Measurements from ENCODE around the gene STK38L. TPM values are rescaled to one million over a fixed set of nuclear protein-coding genes. Genes with fewer than 3 reads are reported as not detected.

The STK38L gene
- total and polyA plus RNA-seq, 9 of the 15 experiments (the other 6 are each of a cell fraction or from before 2014, with no cell fraction given): 2.6 to 10.7 (median 6.9) TPM

DNA sequence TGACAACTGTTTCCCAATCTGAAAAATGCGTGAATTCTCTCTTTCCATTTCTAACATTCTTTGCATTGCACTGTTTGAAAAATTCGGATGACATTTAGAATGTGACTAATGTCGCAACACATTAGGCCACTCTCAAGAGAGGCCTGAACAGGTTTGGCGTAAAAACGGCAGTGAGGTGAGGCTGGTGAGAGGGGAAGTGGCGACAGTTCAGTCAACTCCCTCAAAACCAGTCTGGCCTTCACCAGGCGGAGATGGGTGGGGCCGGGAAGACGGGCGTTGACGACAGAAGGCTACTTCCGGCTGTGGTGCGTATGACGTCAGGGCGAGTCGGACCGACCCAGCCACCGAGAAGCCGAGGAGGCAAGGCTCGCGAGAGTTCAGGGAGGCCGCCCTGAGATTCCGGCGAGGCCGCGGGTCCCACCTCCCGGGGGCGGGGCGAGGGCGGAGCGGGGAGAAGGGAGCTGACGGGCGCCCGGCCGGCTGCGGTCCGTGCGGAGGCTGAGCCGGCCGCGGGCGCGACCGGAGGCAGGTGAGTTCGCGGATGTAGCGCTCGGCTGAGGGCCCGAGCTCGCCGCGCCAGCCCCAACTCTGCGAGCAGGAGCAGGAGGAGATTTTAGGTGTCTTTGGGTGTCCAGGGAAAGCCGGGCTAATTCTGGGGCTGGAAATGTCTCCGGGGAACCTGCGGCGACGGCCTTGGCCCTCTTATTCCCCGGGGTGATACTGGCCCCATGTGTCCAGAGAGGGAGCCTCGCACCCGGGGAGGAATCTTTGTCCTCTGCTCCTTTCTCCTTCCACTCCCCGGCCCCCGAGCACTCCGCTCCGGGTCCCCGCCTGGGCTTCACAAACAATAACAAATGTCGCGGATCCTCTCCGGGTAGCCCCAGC, at the start of gene STK38L (continued):
- TF ChIP-seq, protein P1, sequence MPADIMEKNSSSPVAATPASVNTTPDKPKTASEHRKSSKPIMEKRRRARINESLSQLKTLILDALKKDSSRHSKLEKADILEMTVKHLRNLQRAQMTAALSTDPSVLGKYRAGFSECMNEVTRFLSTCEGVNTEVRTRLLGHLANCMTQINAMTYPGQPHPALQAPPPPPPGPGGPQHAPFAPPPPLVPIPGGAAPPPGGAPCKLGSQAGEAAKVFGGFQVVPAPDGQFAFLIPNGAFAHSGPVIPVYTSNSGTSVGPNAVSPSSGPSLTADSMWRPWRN (IDR thresholded peaks at IDR 0.05; ENCODE audit: low read depth): no peak
- TF ChIP-seq, protein P2, sequence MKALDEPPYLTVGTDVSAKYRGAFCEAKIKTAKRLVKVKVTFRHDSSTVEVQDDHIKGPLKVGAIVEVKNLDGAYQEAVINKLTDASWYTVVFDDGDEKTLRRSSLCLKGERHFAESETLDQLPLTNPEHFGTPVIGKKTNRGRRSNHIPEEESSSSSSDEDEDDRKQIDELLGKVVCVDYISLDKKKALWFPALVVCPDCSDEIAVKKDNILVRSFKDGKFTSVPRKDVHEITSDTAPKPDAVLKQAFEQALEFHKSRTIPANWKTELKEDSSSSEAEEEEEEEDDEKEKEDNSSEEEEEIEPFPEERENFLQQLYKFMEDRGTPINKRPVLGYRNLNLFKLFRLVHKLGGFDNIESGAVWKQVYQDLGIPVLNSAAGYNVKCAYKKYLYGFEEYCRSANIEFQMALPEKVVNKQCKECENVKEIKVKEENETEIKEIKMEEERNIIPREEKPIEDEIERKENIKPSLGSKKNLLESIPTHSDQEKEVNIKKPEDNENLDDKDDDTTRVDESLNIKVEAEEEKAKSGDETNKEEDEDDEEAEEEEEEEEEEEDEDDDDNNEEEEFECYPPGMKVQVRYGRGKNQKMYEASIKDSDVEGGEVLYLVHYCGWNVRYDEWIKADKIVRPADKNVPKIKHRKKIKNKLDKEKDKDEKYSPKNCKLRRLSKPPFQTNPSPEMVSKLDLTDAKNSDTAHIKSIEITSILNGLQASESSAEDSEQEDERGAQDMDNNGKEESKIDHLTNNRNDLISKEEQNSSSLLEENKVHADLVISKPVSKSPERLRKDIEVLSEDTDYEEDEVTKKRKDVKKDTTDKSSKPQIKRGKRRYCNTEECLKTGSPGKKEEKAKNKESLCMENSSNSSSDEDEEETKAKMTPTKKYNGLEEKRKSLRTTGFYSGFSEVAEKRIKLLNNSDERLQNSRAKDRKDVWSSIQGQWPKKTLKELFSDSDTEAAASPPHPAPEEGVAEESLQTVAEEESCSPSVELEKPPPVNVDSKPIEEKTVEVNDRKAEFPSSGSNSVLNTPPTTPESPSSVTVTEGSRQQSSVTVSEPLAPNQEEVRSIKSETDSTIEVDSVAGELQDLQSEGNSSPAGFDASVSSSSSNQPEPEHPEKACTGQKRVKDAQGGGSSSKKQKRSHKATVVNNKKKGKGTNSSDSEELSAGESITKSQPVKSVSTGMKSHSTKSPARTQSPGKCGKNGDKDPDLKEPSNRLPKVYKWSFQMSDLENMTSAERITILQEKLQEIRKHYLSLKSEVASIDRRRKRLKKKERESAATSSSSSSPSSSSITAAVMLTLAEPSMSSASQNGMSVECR (CRISPR knock-in tag; IDR thresholded peaks at IDR 0.05): no peak
- TF ChIP-seq PCBP1 (IDR thresholded peaks at IDR 0.05; ENCODE audit: low read depth, low read length, poor library complexity, severe bottlenecking) (peak; percentile 44), CEBPG (CRISPR knock-in tag; IDR thresholded peaks at IDR 0.05) (peak; percentile 57; the same call in 1 of the 2 replicates), CEBPG (tag; conservative IDR thresholded peaks at IDR 0.05 in 1 of 2, IDR thresholded peaks at IDR 0.05 in 1 of 2) (peak; percentile 73 to 88), RHOXF2B (CRISPR knock-in tag; conservative IDR thresholded peaks at IDR 0.05) (0 out of 2 replicates have a peak, but pooled peaks have one; percentile 75), FOXM1 (IDR thresholded peaks at IDR 0.05; ENCODE audit: low read depth) (peak; percentile 21; the same call in 1 of the 2 replicates), FOXM1 (CRISPR knock-in tag; IDR thresholded peaks at IDR 0.05; ENCODE audit: low read depth) (no peak), EGR1 (conservative IDR thresholded peaks at IDR 0.05) (0 out of 2 replicates have a peak, but pooled peaks have one; percentile 18), ZFPM2 (CRISPR knock-in tag; IDR thresholded peaks at IDR 0.05) (no peak), YY1 (IDR thresholded peaks at IDR 0.05; ENCODE audit: borderline replicate concordance in 1 of 3, control insufficient read depth in 1 of 3, extremely low read depth in 1 of 3, insufficient read depth in 3 of 3, insufficient read length in 1 of 3, insufficient replicate concordance in 2 of 3, low read depth in 1 of 3, low read length in 2 of 3) (peak in 2 of 3 experiments; percentile 29 to 54), NCOR1 (IDR thresholded peaks at IDR 0.05) (no peak), RBFOX2 (IDR thresholded peaks at IDR 0.05; ENCODE audit: low read depth, low read length) (peak; percentile 92), KLF6 (CRISPR knock-in tag; IDR thresholded peaks at IDR 0.05; ENCODE audit: borderline replicate concordance) (0 out of 2 replicates have a peak, but pooled peaks have one; percentile 43)
- TF ChIP-seq, protein P3, sequence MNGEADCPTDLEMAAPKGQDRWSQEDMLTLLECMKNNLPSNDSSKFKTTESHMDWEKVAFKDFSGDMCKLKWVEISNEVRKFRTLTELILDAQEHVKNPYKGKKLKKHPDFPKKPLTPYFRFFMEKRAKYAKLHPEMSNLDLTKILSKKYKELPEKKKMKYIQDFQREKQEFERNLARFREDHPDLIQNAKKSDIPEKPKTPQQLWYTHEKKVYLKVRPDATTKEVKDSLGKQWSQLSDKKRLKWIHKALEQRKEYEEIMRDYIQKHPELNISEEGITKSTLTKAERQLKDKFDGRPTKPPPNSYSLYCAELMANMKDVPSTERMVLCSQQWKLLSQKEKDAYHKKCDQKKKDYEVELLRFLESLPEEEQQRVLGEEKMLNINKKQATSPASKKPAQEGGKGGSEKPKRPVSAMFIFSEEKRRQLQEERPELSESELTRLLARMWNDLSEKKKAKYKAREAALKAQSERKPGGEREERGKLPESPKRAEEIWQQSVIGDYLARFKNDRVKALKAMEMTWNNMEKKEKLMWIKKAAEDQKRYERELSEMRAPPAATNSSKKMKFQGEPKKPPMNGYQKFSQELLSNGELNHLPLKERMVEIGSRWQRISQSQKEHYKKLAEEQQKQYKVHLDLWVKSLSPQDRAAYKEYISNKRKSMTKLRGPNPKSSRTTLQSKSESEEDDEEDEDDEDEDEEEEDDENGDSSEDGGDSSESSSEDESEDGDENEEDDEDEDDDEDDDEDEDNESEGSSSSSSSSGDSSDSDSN (IDR thresholded peaks at IDR 0.05; ENCODE audit: borderline replicate concordance in 1 of 2, low read depth in 2 of 2, low read length in 2 of 2): peak; percentile 87 to 89; a peak in 2 of 4 replicates
- TF ChIP-seq, protein P4, sequence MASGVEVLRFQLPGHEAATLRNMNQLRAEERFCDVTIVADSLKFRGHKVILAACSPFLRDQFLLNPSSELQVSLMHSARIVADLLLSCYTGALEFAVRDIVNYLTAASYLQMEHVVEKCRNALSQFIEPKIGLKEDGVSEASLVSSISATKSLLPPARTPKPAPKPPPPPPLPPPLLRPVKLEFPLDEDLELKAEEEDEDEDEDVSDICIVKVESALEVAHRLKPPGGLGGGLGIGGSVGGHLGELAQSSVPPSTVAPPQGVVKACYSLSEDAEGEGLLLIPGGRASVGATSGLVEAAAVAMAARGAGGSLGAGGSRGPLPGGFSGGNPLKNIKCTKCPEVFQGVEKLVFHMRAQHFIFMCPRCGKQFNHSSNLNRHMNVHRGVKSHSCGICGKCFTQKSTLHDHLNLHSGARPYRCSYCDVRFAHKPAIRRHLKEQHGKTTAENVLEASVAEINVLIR (CRISPR knock-in tag; IDR thresholded peaks at IDR 0.05): peak; percentile 92

All from K562 (cell line).